ENCODE results near the gene GIMD1. TPM values are rescaled to one million over a fixed set of nuclear protein-coding genes. Genes with fewer than 3 reads are reported as not detected.

GIMD1 gene
- polyA plus RNA-seq, 1 donor = 0.09 TPM

- no peak for DNase-seq (ENCODE audit: low read depth)
These were observed 53.1 kb downstream of the GIMD1 start for GRCh38 chr4:106315476-106315967.

- no peak for DNase-seq (ENCODE audit: low read depth)
These were observed 53.6 kb downstream of the GIMD1 start for GRCh38 chr4:106314960-106315359.

- no peak for DNase-seq (ENCODE audit: low read depth)
These were observed 55.5 kb downstream of the GIMD1 start for GRCh38 chr4:106312997-106313522.

GRCh38 chr4:106312377-106312776 lies 56.2 kb downstream of the GIMD1 start:
- DNase-seq (ENCODE audit: low read depth) = no peak

Other genes starting within 250 kb of the GIMD1 start
- 23.1 TPM for gene TBCK, start 52.6 kb downstream of the GIMD1 start, polyA plus RNA-seq (ENCODE audit: insufficient read length)
- 49.1 TPM for gene AIMP1, start 52.2 kb downstream of the GIMD1 start, polyA plus RNA-seq (ENCODE audit: insufficient read length)

All from forelimb muscle (tissue), 1 donor.